ENCODE measurements around the gene CARD19.
A peak's percentile ranks its signal among the peaks of the same experiment; 100 is the strongest.

Gene CARD19

DNA sequence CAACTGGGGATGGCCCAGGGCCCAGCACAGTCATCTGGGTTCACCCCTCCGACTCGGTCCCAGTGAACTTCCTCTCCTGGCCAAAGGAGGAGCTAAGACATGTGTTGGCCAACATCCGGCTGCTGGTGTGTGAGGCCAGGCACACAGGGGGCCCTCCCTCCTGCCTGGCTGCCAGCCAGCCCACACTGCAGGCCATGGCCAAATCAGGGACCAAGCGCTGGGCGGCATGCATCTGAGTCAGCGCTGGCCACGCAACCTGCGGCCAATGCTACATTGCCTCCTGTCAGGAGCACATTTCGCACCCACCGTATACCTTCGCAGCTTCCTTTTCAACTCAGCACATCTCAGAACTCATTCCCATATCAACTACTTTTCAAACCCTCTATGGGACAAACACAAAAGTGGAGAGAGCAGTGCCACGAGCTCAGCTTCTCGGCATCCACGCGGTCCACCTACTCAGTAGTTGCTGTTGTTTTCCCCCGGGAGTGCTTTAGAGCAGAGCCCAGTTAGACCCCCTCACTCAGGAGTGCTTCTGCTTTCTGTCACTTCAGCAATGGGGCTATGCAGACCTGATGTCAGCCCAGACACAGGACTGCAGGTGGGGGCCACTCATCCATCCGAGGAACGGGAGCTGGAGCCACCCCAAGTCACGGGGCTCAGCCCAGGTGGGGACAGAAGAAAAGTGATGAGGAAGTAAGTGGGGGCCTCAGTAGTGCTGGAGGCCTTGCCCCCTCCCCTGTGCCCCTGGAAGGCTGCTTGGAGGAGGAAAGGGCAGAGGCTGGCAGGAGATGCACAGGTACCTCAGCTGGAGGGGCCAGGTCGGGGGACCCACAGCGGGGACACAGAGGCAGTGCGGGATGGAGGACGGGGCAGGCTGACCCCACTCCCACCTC lies 24.2 kb downstream of the CARD19 start:
- TF ChIP-seq CREB1 (IDR thresholded peaks at IDR 0.05; ENCODE audit: low read depth) (no peak), YY1 (IDR thresholded peaks at IDR 0.05; ENCODE audit: low read depth) (no peak), CEBPB (IDR thresholded peaks at IDR 0.05) (peak; percentile 77), NFIC (IDR thresholded peaks at IDR 0.05) (peak; percentile 97), REST (IDR thresholded peaks at IDR 0.05; ENCODE audit: low read depth) (no peak), FOXM1 (IDR thresholded peaks at IDR 0.05; ENCODE audit: borderline replicate concordance, low read depth) (no peak), USF1 (IDR thresholded peaks at IDR 0.05) (peak; percentile 43; the same call in 1 of the 2 replicates), EGR1 (IDR thresholded peaks at IDR 0.05) (no peak), RAD21 (IDR thresholded peaks at IDR 0.05; ENCODE audit: low read depth) (peak; percentile 32; the same call in 1 of the 2 replicates), TAF1 (IDR thresholded peaks at IDR 0.05; ENCODE audit: low read depth) (no peak), TCF12 (IDR thresholded peaks at IDR 0.05; ENCODE audit: low read depth) (peak; percentile 70), ZBTB7A (IDR thresholded peaks at IDR 0.05; ENCODE audit: low read depth) (no peak), EP300 (IDR thresholded peaks at IDR 0.05; ENCODE audit: borderline replicate concordance) (peak; percentile 28; the same call in 1 of the 2 replicates), TEAD4 (IDR thresholded peaks at IDR 0.05) (peak; percentile 65; the same call in 1 of the 2 replicates), MAX (IDR thresholded peaks at IDR 0.05) (peak; percentile 95)

DNA sequence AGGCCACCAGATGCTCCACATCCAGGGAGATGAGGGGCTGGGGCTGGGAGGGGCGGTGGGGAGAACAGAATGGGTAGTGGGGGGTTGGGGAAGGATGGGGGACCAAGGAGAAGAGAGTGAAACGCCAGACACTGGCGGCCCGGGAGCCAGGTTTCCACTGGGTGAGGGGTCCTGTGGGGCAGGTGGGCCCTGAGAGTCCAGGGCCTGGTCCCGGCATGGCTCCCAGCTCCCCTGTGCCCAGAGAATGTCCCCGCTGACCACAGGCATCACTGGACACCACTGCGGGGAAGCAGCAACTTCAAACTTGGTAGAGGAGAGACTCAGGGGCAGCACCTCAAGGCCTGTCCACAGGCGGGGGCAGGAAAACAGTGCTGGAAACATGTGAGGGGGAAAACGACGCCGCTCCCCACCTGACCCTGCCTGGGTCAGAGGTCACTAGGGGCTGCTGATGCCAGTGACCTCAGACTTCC lies 24.9 kb downstream of the CARD19 start:
- TF ChIP-seq EP300 (IDR thresholded peaks at IDR 0.05; ENCODE audit: borderline replicate concordance) (no peak), USF1 (IDR thresholded peaks at IDR 0.05) (no peak), YY1 (IDR thresholded peaks at IDR 0.05; ENCODE audit: low read depth) (no peak), EGR1 (IDR thresholded peaks at IDR 0.05) (no peak), RAD21 (IDR thresholded peaks at IDR 0.05; ENCODE audit: low read depth) (no peak), TAF1 (IDR thresholded peaks at IDR 0.05; ENCODE audit: low read depth) (no peak)

GRCh38 chr9:93121316-93122241 lies 25.6 kb downstream of the CARD19 start:
- TF ChIP-seq TEAD4 (IDR thresholded peaks at IDR 0.05) (no peak), YY1 (IDR thresholded peaks at IDR 0.05; ENCODE audit: low read depth) (no peak), CREB1 (IDR thresholded peaks at IDR 0.05; ENCODE audit: low read depth) (no peak), NFIC (IDR thresholded peaks at IDR 0.05) (no peak), REST (IDR thresholded peaks at IDR 0.05; ENCODE audit: low read depth) (no peak), TCF12 (IDR thresholded peaks at IDR 0.05; ENCODE audit: low read depth) (no peak), USF1 (IDR thresholded peaks at IDR 0.05) (no peak), ZBTB7A (IDR thresholded peaks at IDR 0.05; ENCODE audit: low read depth) (no peak)

GRCh38 chr9:93122721-93123221 lies 26.8 kb downstream of the CARD19 start:
- TF ChIP-seq TEAD4 (IDR thresholded peaks at IDR 0.05) (no peak), RAD21 (IDR thresholded peaks at IDR 0.05; ENCODE audit: low read depth) (no peak), YY1 (IDR thresholded peaks at IDR 0.05; ENCODE audit: low read depth) (no peak), FOXM1 (IDR thresholded peaks at IDR 0.05; ENCODE audit: borderline replicate concordance, low read depth) (no peak), EGR1 (IDR thresholded peaks at IDR 0.05) (no peak), MAX (IDR thresholded peaks at IDR 0.05) (peak; percentile 51; the same call in 1 of the 2 replicates), TAF1 (IDR thresholded peaks at IDR 0.05; ENCODE audit: low read depth) (no peak), CEBPB (IDR thresholded peaks at IDR 0.05) (no peak), CREB1 (IDR thresholded peaks at IDR 0.05; ENCODE audit: low read depth) (no peak), ZBTB7A (IDR thresholded peaks at IDR 0.05; ENCODE audit: low read depth) (no peak), NFIC (IDR thresholded peaks at IDR 0.05) (peak; percentile 88), TCF12 (IDR thresholded peaks at IDR 0.05; ENCODE audit: low read depth) (peak; percentile 48; the same call in 1 of the 2 replicates), REST (IDR thresholded peaks at IDR 0.05; ENCODE audit: low read depth) (no peak), USF1 (IDR thresholded peaks at IDR 0.05) (peak; percentile 69), EP300 (IDR thresholded peaks at IDR 0.05; ENCODE audit: borderline replicate concordance) (no peak)
